WTC11 (cell line): Measurements from ENCODE around the gene ATCAY. TPM values are rescaled to one million over a fixed set of nuclear protein-coding genes. Genes with fewer than 3 reads are reported as not detected.

Experiments
- ATAC-seq: fragments of 200-7000 bp; cut with Tn5 transposase; 2 replicates; pipeline ENCODE4 v1.10.0; 2021; ENCODE audit warnings: mild to moderate bottlenecking, moderate library complexity
- CTCF ChIA-PET: fragments of 300-600 bp; sonication (Branson Sonifier 250); formaldehyde crosslinking; loops from one replicate; lab custom pipeline; 2021; ENCODE audit warnings: antibody characterized with exemption; lab: Charles Lee
- POLR2A ChIA-PET: fragments of 350-600 bp; sonication (Branson Sonifier 250); formaldehyde crosslinking; loops from one replicate; lab custom pipeline; 2021; ENCODE audit warnings: antibody characterized with exemption; lab: Charles Lee
- DNase-seq: peaks from one replicate; pipeline ENCODE4 v3.0.0; 2021; ENCODE audit warnings: low spot score
- H3K27ac Mint-ChIP-seq: 2 replicates; pipeline ENCODE4 v1.8.0; 2021; ENCODE audit warnings: mixed read lengths
- H3K27me3 Mint-ChIP-seq: 2 replicates; pipeline ENCODE4 v1.8.0; 2021; ENCODE audit warnings: low read depth, mild to moderate bottlenecking, moderate library complexity, mixed read lengths
- H3K36me3 Mint-ChIP-seq: 2 replicates; pipeline ENCODE4 v1.8.0; 2021; ENCODE audit warnings: mixed read lengths
- H3K4me1 Mint-ChIP-seq: 2 replicates; pipeline ENCODE4 v1.8.0; 2022; ENCODE audit warnings: mixed read lengths
- H3K4me3 Mint-ChIP-seq: 2 replicates; pipeline ENCODE4 v1.8.0; 2021; ENCODE audit warnings: mild to moderate bottlenecking, moderate library complexity, mixed read lengths
- H3K9me3 Mint-ChIP-seq: 2 replicates; pipeline ENCODE4 v1.8.0; 2021; ENCODE audit warnings: mixed read lengths
- ATF3 ChIP-seq: sonication (generic); formaldehyde crosslinking; conservative IDR thresholded peaks from 2 replicates; pipeline ENCODE4 v1.8.1; 2022; ENCODE audit warnings: mild to moderate bottlenecking, missing genetic modification reagents
- CREB1 ChIP-seq: sonication (generic); formaldehyde crosslinking; IDR thresholded peaks from 2 replicates; pipeline ENCODE4 v1.8.0; 2023; ENCODE audit warnings: mild to moderate bottlenecking, missing genetic modification reagents
- EMX1 ChIP-seq: fragments of 250-450 bp; sonication (Bioruptor Pico); IDR thresholded peaks from 2 replicates; pipeline ENCODE4 v1.8.0; 2021; ENCODE audit warnings: mild to moderate bottlenecking
- IRF2 ChIP-seq: sonication (generic); formaldehyde crosslinking; IDR thresholded peaks from 2 replicates; pipeline ENCODE4 v1.8.0; 2022; ENCODE audit warnings: low read depth, missing genetic modification reagents, borderline replicate concordance
- KAT7 ChIP-seq: sonication (generic); formaldehyde crosslinking; IDR thresholded peaks from 2 replicates; pipeline ENCODE4 v1.8.1; 2023; ENCODE audit warnings: missing genetic modification reagents, mild to moderate bottlenecking, borderline replicate concordance
- MAX ChIP-seq: sonication (generic); formaldehyde crosslinking; IDR thresholded peaks from 2 replicates; pipeline ENCODE4 v1.8.0; 2022; ENCODE audit warnings: mild to moderate bottlenecking, missing genetic modification reagents
- NFATC4 ChIP-seq: fragments of 250-450 bp; sonication (Bioruptor Pico); IDR thresholded peaks from 2 replicates; pipeline ENCODE4 v1.9.0; 2021; ENCODE audit warnings: mild to moderate bottlenecking
- NR2C2 ChIP-seq: sonication (generic); formaldehyde crosslinking; IDR thresholded peaks from 2 replicates; pipeline ENCODE4 v1.8.0; 2022; ENCODE audit warnings: mild to moderate bottlenecking, missing genetic modification reagents
- OVOL2 ChIP-seq: fragments of 250-450 bp; sonication (Bioruptor Pico); IDR thresholded peaks from 2 replicates; pipeline ENCODE4 v1.9.0; 2021; ENCODE audit warnings: mild to moderate bottlenecking, borderline replicate concordance
- TEAD1 ChIP-seq: sonication (generic); formaldehyde crosslinking; IDR thresholded peaks from 2 replicates; pipeline ENCODE4 v1.8.0; 2022; ENCODE audit warnings: mild to moderate bottlenecking, missing genetic modification reagents
- ZNF121 ChIP-seq: sonication (generic); formaldehyde crosslinking; IDR thresholded peaks from 2 replicates; pipeline ENCODE4 v1.8.0; 2023; ENCODE audit warnings: missing genetic modification reagents
- ZNF219 ChIP-seq: sonication (generic); formaldehyde crosslinking; IDR thresholded peaks from 2 replicates; pipeline ENCODE4 v1.8.0; 2023; ENCODE audit warnings: missing genetic modification reagents, mild to moderate bottlenecking, borderline replicate concordance
- ZNF263 ChIP-seq: sonication (generic); formaldehyde crosslinking; IDR thresholded peaks from 2 replicates; pipeline ENCODE4 v1.8.1; 2022; ENCODE audit warnings: low read depth, mild to moderate bottlenecking, moderate library complexity, missing genetic modification reagents
- total RNA-seq: library from RNA; stranded (reverse); gene quantifications from 3 replicates; pipeline ENCODE4 v1.2.3, GENCODE V29; 2021
- TF ChIP-seq, protein P1 (sequence below): sonication (generic); formaldehyde crosslinking; IDR thresholded peaks from 2 replicates; pipeline ENCODE4 v1.8.1; 2022; ENCODE audit warnings: mild to moderate bottlenecking, missing genetic modification reagents, moderate library complexity, borderline replicate concordance
- TF ChIP-seq, protein P2 (sequence below): sonication (generic); formaldehyde crosslinking; IDR thresholded peaks from 2 replicates; pipeline ENCODE4 v1.8.0; 2023; ENCODE audit warnings: missing genetic modification reagents, mild to moderate bottlenecking, borderline replicate concordance

ATCAY gene
- total RNA-seq, 1 experiment from 2014 or later = 23.5 TPM

GRCh38 chr19:3968556-3969434, 88.3 kb downstream of the ATCAY start (continued):
- no peak for TF ChIP-seq CREB1 (CRISPR knock-in tag)
- TF ChIP-seq ZNF263 (CRISPR knock-in tag) = 0 out of 2 replicates have a peak, but pooled peaks have one; percentile 35
- TF ChIP-seq, all 79 proteins: peak for 7

- H3K27me3 Mint-ChIP-seq = no peaks in the 10 kb centered on the region; the same call in 1 of the 2 replicates
- CTCF ChIA-PET = interaction anchor here (0.5 to 2.2 kb wide), 16 partner anchors 9 to 208 kb away, joined by 3 to 48 read pairs (median 5); partner anchors contain the start of genes APBA3, ATCAY, MRPL54 and NMRK2
- peak overlapping the region; percentile 96 for H3K4me3 Mint-ChIP-seq
- peak overlapping the region; percentile 100 for H3K27ac Mint-ChIP-seq
- ATAC-seq = no peak
- H3K9me3 Mint-ChIP-seq = no peaks in the 10 kb centered on the region
- H3K36me3 Mint-ChIP-seq = peaks cover 24% of the 10 kb centered on the region
- H3K4me1 Mint-ChIP-seq = peaks cover 26% of the 10 kb centered on the region
- peak; percentile 40 for DNase-seq
- no peak for TF ChIP-seq NR2C2 (CRISPR knock-in tag)
- TF ChIP-seq NFATC4 (CRISPR knock-in tag) = no peak
- TF ChIP-seq TEAD1 (CRISPR knock-in tag) = no peak
- POLR2A ChIA-PET = interaction anchor here (0.6 to 4.8 kb wide), 16 partner anchors 11 to 120 kb away, joined by 3 to 142 read pairs (median 4); partner anchors contain the start of genes EEF2 and NMRK2
These were observed 89.2 kb downstream of the ATCAY start for GRCh38 chr19:3969435-3970312.

DNA sequence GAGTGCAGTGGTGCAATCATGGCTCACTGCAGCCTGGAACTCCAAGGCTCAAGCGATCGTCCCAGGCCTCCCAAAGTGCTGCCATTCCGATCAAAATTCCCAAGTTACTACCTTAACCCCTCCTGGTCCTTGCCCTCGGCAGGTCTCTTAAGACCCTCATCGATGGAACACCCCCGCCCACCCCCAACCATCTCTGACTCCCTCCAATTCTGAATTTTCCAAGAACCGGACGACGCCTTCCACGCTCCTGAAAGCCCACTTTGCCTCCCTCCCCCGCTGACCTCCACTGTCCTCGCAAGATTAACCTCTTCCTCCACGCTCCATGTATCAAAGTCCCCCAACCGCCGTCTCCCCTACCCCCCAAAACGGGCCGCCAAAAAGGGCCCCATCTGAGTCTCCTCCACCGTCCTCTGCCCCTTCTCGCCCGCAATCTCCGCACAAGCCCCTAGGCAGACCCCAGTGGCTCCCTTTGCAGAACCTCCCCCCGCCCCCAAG, 89.9 kb downstream of the ATCAY start:
- H3K4me3 Mint-ChIP-seq = peak overlapping the region; percentile 96
- H3K4me1 Mint-ChIP-seq = peaks cover 26% of the 10 kb centered on the region
- POLR2A ChIA-PET = interaction anchor here (0.7 to 4.8 kb wide), 9 partner anchors 11 to 208 kb away, joined by 3 to 142 read pairs (median 4); partner anchors contain the start of genes EEF2, MRPL54 and NMRK2
- ATAC-seq (no peak), DNase-seq (no peak)
- TF ChIP-seq KAT7 (no peak), ZNF121 (CRISPR knock-in tag) (peak; percentile 87), IRF2 (CRISPR knock-in tag) (no peak), EMX1 (no peak), ZNF219 (CRISPR knock-in tag) (no peak)
- TF ChIP-seq, protein P1, sequence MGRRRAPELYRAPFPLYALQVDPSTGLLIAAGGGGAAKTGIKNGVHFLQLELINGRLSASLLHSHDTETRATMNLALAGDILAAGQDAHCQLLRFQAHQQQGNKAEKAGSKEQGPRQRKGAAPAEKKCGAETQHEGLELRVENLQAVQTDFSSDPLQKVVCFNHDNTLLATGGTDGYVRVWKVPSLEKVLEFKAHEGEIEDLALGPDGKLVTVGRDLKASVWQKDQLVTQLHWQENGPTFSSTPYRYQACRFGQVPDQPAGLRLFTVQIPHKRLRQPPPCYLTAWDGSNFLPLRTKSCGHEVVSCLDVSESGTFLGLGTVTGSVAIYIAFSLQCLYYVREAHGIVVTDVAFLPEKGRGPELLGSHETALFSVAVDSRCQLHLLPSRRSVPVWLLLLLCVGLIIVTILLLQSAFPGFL = no peak
- no peaks in the 10 kb centered on the region for H3K9me3 Mint-ChIP-seq
- H3K27ac Mint-ChIP-seq = peak overlapping the region; percentile 100
- peaks cover 21% of the 10 kb centered on the region for H3K36me3 Mint-ChIP-seq
- H3K27me3 Mint-ChIP-seq = no peaks in the 10 kb centered on the region; the same call in 1 of the 2 replicates
- CTCF ChIA-PET = interaction anchor here (0.6 to 2.2 kb wide), 11 partner anchors 13 to 1686 kb away, joined by 3 to 49 read pairs (median 6); partner anchors contain the start of genes ATCAY and MRPL54

- Mint-ChIP-seq H3K27ac (peak within 1 kb of the TSS; percentile 100), H3K36me3 (peaks cover 24% of the 10 kb centered on the region), H3K27me3 (no peaks in the 10 kb centered on the region; the same call in 1 of the 2 replicates), H3K4me1 (peaks cover 26% of the 10 kb centered on the region), H3K9me3 (no peaks in the 10 kb centered on the region), H3K4me3 (peak within 1 kb of the TSS; percentile 96)
- peak; percentile 65 for ATAC-seq
- ChIA-PET CTCF (interaction anchor here (0.5 to 1.7 kb wide), 11 partner anchors 11 to 1686 kb away, joined by 3 to 49 read pairs (median 4); partner anchors contain the start of genes ATCAY, EEF2 and MRPL54), POLR2A (interaction anchor here (0.7 to 4.8 kb wide), 8 partner anchors 11 to 208 kb away, joined by 3 to 142 read pairs (median 4); partner anchors contain the start of genes EEF2, MRPL54 and NMRK2)
- peak; percentile 98 for DNase-seq
- TF ChIP-seq ATF3 (CRISPR knock-in tag) (peak; percentile 58; the same call in 1 of the 2 replicates), MAX (peak; percentile 65), OVOL2 (CRISPR knock-in tag) (no peak)
- TF ChIP-seq, protein P2, sequence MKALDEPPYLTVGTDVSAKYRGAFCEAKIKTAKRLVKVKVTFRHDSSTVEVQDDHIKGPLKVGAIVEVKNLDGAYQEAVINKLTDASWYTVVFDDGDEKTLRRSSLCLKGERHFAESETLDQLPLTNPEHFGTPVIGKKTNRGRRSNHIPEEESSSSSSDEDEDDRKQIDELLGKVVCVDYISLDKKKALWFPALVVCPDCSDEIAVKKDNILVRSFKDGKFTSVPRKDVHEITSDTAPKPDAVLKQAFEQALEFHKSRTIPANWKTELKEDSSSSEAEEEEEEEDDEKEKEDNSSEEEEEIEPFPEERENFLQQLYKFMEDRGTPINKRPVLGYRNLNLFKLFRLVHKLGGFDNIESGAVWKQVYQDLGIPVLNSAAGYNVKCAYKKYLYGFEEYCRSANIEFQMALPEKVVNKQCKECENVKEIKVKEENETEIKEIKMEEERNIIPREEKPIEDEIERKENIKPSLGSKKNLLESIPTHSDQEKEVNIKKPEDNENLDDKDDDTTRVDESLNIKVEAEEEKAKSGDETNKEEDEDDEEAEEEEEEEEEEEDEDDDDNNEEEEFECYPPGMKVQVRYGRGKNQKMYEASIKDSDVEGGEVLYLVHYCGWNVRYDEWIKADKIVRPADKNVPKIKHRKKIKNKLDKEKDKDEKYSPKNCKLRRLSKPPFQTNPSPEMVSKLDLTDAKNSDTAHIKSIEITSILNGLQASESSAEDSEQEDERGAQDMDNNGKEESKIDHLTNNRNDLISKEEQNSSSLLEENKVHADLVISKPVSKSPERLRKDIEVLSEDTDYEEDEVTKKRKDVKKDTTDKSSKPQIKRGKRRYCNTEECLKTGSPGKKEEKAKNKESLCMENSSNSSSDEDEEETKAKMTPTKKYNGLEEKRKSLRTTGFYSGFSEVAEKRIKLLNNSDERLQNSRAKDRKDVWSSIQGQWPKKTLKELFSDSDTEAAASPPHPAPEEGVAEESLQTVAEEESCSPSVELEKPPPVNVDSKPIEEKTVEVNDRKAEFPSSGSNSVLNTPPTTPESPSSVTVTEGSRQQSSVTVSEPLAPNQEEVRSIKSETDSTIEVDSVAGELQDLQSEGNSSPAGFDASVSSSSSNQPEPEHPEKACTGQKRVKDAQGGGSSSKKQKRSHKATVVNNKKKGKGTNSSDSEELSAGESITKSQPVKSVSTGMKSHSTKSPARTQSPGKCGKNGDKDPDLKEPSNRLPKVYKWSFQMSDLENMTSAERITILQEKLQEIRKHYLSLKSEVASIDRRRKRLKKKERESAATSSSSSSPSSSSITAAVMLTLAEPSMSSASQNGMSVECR = no peak; the same call in 1 of the 2 replicates
These were observed 90.5 kb downstream of the ATCAY start, which contains the start of gene DAPK3 for GRCh38 chr19:3970808-3971598. Gene DAPK3, minus strand, starts transcription at chr19:3971099. Its CDS starts 1,364 bp downstream, at chr19:3969735.
